ENCODE data around the gene COL5A1.
"Not testable (repeated sequence)": the region's sequence is repeated elsewhere in the genome, so short reads cannot be mapped to it uniquely, and the experiment has no call there.

Gene COL5A1

DNA sequence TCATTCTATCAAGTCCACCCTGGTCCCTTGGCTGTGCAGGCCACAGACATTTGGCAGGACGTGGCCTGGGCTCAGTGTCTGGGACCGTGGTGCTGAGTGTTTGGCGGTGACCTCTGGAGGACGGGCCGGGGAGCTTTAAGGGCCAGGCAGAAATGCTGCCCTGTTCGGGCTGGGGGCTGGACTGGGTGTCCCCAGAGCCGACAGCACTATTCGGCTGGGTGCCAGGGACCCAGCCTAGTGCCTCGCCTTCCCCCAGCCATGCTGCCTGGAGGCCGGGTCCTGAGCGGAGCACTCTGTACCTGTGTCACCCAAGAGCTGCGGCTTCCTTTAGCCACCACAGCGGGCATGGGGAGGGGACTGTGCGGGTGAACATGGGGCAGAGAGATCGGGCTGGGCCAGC, 40.4 kb downstream of the COL5A1 start:
- no peak overlapping the region for H3K4me3 ChIP-seq (ENCODE audit: low read depth, low read length)
- no peak for DNase-seq (ENCODE audit: low read depth)
- TF ChIP-seq, protein P1, sequence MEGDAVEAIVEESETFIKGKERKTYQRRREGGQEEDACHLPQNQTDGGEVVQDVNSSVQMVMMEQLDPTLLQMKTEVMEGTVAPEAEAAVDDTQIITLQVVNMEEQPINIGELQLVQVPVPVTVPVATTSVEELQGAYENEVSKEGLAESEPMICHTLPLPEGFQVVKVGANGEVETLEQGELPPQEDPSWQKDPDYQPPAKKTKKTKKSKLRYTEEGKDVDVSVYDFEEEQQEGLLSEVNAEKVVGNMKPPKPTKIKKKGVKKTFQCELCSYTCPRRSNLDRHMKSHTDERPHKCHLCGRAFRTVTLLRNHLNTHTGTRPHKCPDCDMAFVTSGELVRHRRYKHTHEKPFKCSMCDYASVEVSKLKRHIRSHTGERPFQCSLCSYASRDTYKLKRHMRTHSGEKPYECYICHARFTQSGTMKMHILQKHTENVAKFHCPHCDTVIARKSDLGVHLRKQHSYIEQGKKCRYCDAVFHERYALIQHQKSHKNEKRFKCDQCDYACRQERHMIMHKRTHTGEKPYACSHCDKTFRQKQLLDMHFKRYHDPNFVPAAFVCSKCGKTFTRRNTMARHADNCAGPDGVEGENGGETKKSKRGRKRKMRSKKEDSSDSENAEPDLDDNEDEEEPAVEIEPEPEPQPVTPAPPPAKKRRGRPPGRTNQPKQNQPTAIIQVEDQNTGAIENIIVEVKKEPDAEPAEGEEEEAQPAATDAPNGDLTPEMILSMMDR (IDR thresholded peaks at IDR 0.05; ENCODE audit: control insufficient read depth, extremely low read depth, insufficient read depth) = no peak

DNA sequence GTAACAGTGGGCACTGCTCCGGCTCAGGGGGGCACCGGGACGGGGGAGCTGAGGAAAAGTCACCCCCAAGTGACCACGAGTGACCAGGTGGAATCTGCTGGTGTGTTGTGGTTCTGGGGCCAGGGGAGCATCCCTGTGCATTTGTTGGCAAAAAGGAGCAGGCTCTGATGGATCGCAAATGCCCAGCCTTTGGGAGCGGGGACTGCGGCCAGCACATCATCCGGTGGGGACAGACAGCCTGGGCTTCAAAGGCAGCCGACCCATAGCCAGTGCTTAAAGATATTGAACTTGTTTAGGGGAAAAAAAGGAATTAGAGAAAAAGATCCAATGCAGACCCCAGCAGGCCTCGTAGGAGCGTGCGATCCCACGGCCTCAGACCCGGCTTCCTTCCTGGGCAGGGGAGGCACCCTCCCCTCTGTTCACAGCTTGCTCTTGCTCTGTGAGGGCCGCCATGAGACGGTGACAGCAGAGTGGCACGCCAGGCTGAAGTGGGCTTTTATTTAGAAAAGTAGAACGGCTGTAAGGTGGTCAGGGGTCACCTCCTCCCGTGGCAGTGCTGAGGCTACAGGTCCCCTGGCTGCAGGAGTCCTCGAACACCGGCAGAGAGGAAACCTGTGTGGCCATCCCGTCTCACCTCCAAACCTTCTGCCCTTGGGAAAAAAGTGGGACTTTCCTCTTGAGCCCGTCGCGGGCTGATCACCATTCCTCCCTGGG, 41.2 kb downstream of the COL5A1 start:
- TF ChIP-seq, protein P1 (IDR thresholded peaks at IDR 0.05; ENCODE audit: control insufficient read depth, extremely low read depth, insufficient read depth) = no peak
- DNase-seq (ENCODE audit: low read depth) = no peak
- no peak overlapping the region for H3K4me3 ChIP-seq (ENCODE audit: low read depth, low read length)

DNA sequence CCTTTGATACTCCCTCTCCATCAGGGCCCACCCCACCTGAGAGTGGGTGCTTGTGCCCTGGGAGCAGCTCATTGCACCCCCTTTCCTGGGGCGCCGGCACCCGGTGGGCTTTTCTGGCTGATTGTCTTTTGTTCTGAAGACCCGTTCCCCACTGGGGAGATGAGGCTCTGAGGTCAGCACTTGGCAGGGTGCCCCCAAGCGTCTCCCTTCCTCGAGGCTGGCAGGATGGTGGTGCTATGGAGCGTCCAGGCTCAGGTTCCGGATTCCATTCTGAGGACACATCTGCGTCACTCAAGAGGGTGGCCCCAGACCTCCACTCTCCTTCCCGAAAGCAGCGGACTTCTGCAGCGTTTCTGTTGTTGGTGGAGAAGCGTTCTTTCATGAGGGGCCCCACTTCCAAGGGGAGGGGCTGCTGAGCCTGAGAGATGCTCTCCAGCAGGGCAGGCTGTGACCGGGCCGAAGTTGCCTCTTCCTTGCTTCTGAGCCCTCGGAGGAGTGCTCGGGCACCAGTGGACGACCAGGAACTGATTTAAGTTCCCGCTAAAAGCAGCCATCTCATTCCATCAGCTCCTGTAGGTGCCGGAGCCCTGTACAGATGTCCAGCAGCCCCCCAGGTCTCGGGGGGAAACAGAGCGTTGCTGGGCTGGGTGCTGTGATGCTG, 42.2 kb downstream of the COL5A1 start:
- DNase-seq (ENCODE audit: low read depth) = no peak
- no peak overlapping the region for H3K4me3 ChIP-seq (ENCODE audit: low read depth, low read length)
- TF ChIP-seq, protein P1 (IDR thresholded peaks at IDR 0.05; ENCODE audit: control insufficient read depth, extremely low read depth, insufficient read depth) = no peak

DNA sequence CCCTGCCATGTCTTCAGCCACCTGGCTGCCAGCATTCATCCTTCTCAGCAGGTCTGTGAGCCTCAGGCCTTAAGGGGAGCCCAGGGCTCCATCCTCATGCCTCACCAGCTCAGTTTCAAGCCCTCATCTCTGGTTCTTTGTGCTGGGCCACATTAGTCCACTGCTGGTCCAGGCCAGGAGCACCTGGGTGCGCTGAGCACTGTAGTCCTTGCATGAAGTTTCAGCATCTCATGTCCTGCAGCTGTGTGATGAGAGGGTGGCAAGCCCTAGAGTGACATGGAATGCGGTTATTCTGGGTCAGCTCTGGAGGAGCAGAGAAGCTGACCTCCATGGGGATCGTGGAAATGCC, 42.7 kb downstream of the COL5A1 start:
- TF ChIP-seq, protein P1 (IDR thresholded peaks at IDR 0.05; ENCODE audit: control insufficient read depth, extremely low read depth, insufficient read depth) = no peak
- H3K4me3 ChIP-seq (ENCODE audit: low read depth, low read length) = no peak overlapping the region
- DNase-seq (ENCODE audit: low read depth) = no peak

DNA sequence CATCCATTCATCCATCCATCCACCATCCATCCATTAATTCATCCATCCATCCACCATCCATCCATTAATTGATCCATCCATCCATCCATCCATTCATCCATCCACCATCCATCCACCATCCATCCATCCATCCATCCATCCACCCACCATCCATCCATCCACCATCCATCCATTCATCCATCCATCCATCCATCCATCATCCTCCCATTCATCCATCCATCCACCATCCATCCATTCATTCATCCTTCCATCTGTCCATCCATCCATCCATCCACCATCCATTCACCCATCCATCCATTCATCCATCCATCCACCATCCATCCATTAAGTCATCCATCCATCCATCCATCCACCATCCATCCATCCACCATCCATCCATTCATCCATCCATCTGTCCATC, 43.3 kb downstream of the COL5A1 start:
- DNase-seq (ENCODE audit: low read depth); H3K4me3 ChIP-seq (ENCODE audit: low read depth, low read length): not testable (repeated sequence)

DNA sequence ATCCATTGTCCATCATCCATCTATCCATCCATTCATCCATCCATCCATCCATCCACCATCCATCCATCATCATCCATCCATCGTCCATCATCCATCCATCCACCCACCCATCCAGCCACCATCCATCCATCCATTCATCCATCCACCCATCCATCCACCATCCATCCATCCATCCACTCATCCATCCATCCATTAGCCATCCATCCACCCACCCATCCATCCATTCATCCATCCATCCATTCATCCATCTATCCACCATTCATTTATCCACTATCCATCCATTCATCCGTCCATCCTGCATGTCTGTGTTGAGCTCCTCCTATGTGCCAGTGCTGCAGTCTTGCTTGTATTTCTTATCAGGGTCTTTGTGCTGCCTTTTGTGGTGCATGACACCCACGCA, 44.2 kb downstream of the COL5A1 start:
- no peak overlapping the region for H3K4me3 ChIP-seq (ENCODE audit: low read depth, low read length)
- TF ChIP-seq, protein P1 (IDR thresholded peaks at IDR 0.05; ENCODE audit: control insufficient read depth, extremely low read depth, insufficient read depth) = no peak
- no peak for DNase-seq (ENCODE audit: low read depth)

DNA sequence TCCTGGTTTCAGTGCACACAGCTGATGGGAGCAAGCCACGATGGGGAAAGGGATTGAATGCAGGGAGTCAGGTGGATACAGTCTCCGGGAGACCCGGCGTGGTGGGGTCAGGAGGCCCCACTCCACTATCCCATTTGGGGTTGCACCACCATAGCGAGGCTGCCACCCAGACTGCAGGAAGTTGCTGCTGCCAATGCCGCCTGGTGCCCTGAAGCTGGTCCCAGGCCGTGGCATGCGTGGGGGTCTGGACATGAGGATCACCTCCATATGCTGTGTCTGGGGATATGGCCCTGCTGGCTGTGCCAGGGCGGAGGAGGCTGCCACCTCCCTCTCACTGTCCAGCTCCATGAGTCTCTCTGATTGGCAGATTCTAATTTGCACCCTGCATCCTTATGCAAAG, 45.3 kb downstream of the COL5A1 start:
- TF ChIP-seq, protein P1 (IDR thresholded peaks at IDR 0.05; ENCODE audit: control insufficient read depth, extremely low read depth, insufficient read depth) = no peak
- no peak for DNase-seq (ENCODE audit: low read depth)
- no peak overlapping the region for H3K4me3 ChIP-seq (ENCODE audit: low read depth, low read length)

All from LNCaP clone FGC (cell line).